Activated T-helper 17 cell treated with anti-CD3 and anti-CD28 coated beads, Interleukin-2, amount 50 U/mL, for 72 hours (primary cell): ENCODE data around the gene HSPG2. TPM values are rescaled to one million over a fixed set of nuclear protein-coding genes. Genes with fewer than 3 reads are reported as not detected.
"Not testable (repeated sequence)": the region's sequence is repeated elsewhere in the genome, so short reads cannot be mapped to it uniquely, and the experiment has no call there.

ENCODE experiments used
- ATAC-seq: fragments of 150-1000 bp; cut with Tn5 transposase; replicated peaks from 2 replicates; pipeline ENCODE4 v1.10.0; 2021; ENCODE audit warnings: mild to moderate bottlenecking, moderate library complexity
- H3K27ac Mint-ChIP-seq: one replicate; pipeline ENCODE4 v1.8.0; 2022; ENCODE audit warnings: mixed read lengths
- H3K27me3 Mint-ChIP-seq: one replicate; pipeline ENCODE4 v1.8.0; 2022; ENCODE audit warnings: mixed read lengths
- H3K36me3 Mint-ChIP-seq: one replicate; pipeline ENCODE4 v1.8.0; 2022; ENCODE audit warnings: low read depth, mild to moderate bottlenecking, mixed read lengths
- H3K4me1 Mint-ChIP-seq: one replicate; pipeline ENCODE4 v1.8.0; 2022; ENCODE audit warnings: mixed read lengths
- H3K4me3 Mint-ChIP-seq: one replicate; pipeline ENCODE4 v1.8.0; 2022; ENCODE audit warnings: mild to moderate bottlenecking, mixed read lengths
- H3K9me3 Mint-ChIP-seq: one replicate; pipeline ENCODE4 v1.8.0; 2022; ENCODE audit warnings: mixed read lengths
- total RNA-seq, 2 donors: library from RNA; stranded (reverse); gene quantifications; one replicate each; pipeline ENCODE4 v1.2.3, GENCODE V29; 2022

Gene HSPG2
- total RNA-seq, 2 donors from 2014 or later = 1.8 to 33.3 TPM

- Mint-ChIP-seq H3K36me3 (peaks cover 4% of the 10 kb centered on the region), H3K4me1 (no peaks in the 10 kb centered on the region), H3K9me3 (peaks cover 4% of the 10 kb centered on the region), H3K27me3 (peaks cover 4% of the 10 kb centered on the region), H3K4me3 (no peak overlapping the region), H3K27ac (no peak overlapping the region)
- ATAC-seq = no peak
These were observed 106.2 kb downstream of the HSPG2 start for GRCh38 chr1:21830792-21831453.

DNA sequence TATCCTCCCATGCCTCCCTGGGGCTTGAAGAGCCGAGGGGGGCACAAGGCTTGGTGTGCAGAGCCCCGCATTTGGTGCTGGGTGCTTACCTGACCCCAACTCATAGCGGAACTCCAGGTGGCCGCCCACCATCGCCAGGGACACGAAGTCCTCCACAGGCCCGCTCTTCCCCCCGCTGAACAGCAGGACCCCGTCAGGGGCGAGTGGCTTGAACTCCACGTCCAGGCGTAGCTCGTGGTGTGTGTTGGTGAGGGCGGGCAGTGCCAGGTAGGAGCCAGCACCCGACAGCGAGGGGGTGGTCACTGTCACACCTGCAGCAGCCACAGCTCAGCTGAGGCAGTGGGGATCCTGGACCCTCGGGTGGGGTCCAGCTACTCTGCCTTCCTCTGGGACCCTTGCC, 107.8 kb downstream of the HSPG2 start:
- H3K4me1 Mint-ChIP-seq = no peaks in the 10 kb centered on the region
- H3K4me3 Mint-ChIP-seq = no peak overlapping the region
- H3K36me3 Mint-ChIP-seq = no peaks in the 10 kb centered on the region
- no peak for ATAC-seq
- H3K9me3 Mint-ChIP-seq = peaks cover 2% of the 10 kb centered on the region
- peaks cover 4% of the 10 kb centered on the region for H3K27me3 Mint-ChIP-seq
- H3K27ac Mint-ChIP-seq = no peak overlapping the region

DNA sequence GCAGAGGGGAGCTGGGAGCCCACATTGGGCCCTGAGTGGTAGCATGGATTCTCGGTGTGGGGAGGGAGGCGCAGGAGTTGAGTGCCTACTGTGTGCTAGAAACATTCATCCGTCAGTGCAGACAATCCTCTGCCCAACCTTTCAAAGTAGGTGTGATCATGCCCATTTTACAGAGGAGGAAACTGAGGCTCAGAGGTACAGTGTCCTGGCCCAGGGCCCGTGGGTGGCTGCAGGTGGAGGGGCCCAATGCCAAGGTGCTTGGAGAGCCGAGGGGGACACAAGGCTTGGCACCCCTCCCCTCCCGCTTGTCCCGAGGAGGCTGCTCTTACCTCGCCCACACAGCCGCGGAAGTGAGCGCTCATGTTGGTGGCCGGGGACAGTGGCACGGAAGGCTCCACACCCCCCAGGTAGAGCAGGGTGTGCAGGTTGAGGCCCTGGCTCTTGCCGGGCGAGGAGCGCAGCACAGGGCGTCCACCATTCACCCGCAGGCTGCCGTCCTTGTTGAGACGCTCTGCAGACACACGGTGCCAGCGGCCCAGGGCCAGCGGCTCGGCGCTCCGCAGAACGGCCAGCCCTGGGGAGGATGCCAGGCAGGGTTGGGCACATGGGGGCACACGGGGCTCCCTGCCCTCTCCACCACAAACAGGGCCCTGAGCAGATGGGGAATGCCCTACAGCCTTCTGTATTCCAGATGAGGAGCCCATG, 108.5 kb downstream of the HSPG2 start:
- no peaks in the 10 kb centered on the region for H3K9me3 Mint-ChIP-seq
- no peaks in the 10 kb centered on the region for H3K36me3 Mint-ChIP-seq
- H3K4me3 Mint-ChIP-seq = no peak overlapping the region
- H3K27me3 Mint-ChIP-seq = peaks cover 4% of the 10 kb centered on the region
- no peak for ATAC-seq
- no peak overlapping the region for H3K27ac Mint-ChIP-seq
- H3K4me1 Mint-ChIP-seq = no peaks in the 10 kb centered on the region

DNA sequence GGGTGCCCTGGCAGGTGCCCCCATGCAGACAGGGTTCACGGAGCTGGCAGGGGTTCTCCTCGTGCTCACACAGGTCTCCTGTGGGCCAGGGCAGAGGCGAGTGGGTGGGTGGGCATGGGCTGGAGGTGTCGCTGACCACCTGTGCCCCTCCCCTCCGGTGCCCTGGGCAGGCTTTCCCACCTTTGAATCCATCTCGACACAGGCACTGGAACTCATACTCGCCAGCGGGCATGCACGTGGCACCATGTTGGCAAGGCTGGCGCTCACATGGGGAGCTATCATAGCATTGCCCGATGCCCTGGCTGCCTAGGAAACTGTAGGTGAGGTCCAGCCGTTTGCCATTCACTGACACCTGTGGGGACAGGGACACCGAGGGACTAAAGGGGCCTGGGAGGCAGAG, 109.0 kb downstream of the HSPG2 start:
- H3K27me3 Mint-ChIP-seq = peaks cover 4% of the 10 kb centered on the region
- no peak overlapping the region for H3K27ac Mint-ChIP-seq
- H3K4me1 Mint-ChIP-seq = no peaks in the 10 kb centered on the region
- no peak overlapping the region for H3K4me3 Mint-ChIP-seq
- ATAC-seq = no peak
- no peaks in the 10 kb centered on the region for H3K36me3 Mint-ChIP-seq
- no peaks in the 10 kb centered on the region for H3K9me3 Mint-ChIP-seq

DNA sequence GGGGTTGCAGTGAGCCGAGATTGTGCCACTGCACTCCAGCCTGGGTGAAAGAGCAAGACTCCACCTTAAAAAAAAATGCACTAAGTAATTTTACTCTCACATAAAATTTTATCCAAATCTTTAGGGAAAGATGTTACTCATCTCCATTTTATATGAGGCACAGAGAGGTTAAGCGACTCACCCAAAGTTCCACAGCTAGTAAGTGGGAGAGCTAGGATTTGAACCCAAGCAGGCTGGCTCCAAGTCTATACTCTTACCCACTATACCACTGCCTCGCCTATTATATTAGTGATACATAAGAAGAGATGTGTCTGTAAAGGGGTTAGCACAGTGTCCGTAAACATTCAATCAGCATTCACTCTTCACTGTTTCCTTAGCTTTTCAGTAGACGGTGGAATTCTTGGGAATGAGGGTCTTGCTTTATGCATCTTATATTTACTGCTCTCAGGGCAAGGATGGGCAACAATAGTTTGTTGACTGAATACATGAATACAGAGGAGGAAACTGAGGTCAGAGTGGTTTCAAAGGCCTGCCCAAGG, 109.9 kb downstream of the HSPG2 start:
- Mint-ChIP-seq H3K27me3 (peaks cover 4% of the 10 kb centered on the region), H3K4me3 (no peak overlapping the region), H3K27ac (no peak overlapping the region), H3K4me1 (no peaks in the 10 kb centered on the region), H3K36me3 (no peaks in the 10 kb centered on the region), H3K9me3 (no peaks in the 10 kb centered on the region)
- ATAC-seq = no peak

GRCh38 chr1:21826694-21827093, 110.4 kb downstream of the HSPG2 start:
- H3K27me3 Mint-ChIP-seq, H3K36me3 Mint-ChIP-seq, H3K9me3 Mint-ChIP-seq, H3K27ac Mint-ChIP-seq, H3K4me1 Mint-ChIP-seq, ATAC-seq, H3K4me3 Mint-ChIP-seq: not testable (repeated sequence)

DNA sequence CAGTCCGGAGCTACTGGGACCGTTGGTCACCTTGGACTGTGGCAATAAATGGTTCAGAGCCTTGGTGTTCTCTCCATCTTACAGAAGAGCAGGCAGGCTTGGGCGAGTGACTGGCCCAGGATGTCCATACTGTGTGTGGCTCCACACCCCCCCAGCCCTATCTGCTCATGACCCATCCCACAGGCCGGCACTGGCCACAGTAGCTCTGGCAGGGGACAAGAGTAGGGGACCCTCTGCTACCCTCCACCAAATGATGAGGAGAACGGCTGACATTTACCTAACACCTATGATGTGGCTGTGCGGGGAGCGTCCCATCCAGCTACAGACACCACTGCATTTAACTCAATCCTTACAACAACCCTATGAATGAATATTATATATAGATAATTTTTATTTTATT, 111.7 kb downstream of the HSPG2 start:
- Mint-ChIP-seq H3K9me3 (no peaks in the 10 kb centered on the region), H3K4me3 (no peak overlapping the region), H3K27ac (no peak overlapping the region), H3K4me1 (no peaks in the 10 kb centered on the region), H3K36me3 (no peaks in the 10 kb centered on the region), H3K27me3 (peaks cover 4% of the 10 kb centered on the region)
- no peak for ATAC-seq

DNA sequence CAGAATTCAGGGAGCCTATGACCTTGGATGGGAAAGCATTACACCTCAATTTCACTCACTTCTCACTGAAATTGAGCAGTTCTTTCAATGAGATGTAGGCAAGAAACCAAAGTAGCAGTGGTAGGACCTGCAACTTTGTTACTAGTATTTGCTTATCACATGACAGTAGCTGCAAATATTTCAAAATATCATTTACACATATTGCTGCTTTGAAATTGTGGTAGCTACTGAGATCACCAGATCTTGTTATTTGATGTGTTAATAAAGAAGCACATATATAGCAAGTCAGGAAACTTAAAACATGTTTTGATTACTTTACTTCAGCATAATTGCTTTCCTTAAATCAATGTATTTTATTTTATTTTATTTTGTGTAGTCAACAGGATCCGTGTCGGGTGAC, 112.2 kb downstream of the HSPG2 start:
- Mint-ChIP-seq H3K4me1 (no peaks in the 10 kb centered on the region), H3K27ac (no peak overlapping the region), H3K27me3 (peaks cover 4% of the 10 kb centered on the region), H3K4me3 (no peak overlapping the region), H3K36me3 (no peaks in the 10 kb centered on the region), H3K9me3 (no peaks in the 10 kb centered on the region)
- ATAC-seq = no peak

- Mint-ChIP-seq H3K36me3 (no peaks in the 10 kb centered on the region), H3K27me3 (peaks cover 4% of the 10 kb centered on the region), H3K9me3 (no peaks in the 10 kb centered on the region), H3K27ac (no peak overlapping the region), H3K4me1 (no peaks in the 10 kb centered on the region), H3K4me3 (no peak overlapping the region)
- no peak for ATAC-seq
These were observed 113.0 kb downstream of the HSPG2 start for GRCh38 chr1:21823980-21824702.

DNA sequence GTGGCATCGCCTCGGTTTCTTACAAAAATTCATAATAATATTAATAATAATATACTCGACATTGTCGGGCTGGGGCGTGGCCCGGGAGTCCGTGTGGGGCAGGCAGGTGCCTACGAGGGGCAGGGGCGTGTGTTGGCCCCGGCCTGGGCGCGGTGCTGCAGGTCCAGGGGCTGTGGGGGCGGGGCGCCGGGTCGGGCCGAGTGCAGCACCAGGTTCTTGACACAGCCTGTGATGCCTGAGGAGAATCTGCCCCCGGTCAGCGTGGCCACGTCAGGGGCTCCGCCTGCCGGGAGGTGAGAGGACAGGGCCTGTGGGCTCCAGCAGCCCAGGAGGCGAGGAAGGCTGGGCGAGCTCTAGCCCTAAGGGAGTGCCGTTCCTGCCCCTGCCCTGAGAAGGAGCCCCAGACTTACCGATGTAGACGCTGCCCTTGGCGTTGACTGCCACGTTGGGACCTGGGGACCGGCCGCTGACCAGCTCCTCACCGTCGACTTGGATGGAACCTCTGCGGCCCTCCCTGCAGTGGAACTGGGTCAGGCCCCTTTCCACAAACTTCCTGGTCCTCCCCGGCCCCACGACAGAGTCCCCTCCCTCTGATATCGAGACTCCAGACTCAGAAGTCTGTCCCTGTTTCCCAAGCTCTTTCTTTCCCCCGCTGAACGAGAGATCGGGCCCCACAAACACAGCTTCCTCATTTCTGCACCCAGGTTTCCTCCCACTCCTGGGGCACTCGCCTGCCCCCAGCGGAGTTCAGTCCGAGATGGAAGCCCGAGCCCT, 113.7 kb downstream of the HSPG2 start:
- no peak overlapping the region for H3K4me3 Mint-ChIP-seq
- H3K4me1 Mint-ChIP-seq = peaks cover 3% of the 10 kb centered on the region
- H3K36me3 Mint-ChIP-seq = no peaks in the 10 kb centered on the region
- no peak for ATAC-seq
- H3K9me3 Mint-ChIP-seq = no peaks in the 10 kb centered on the region
- H3K27me3 Mint-ChIP-seq = peaks cover 4% of the 10 kb centered on the region
- H3K27ac Mint-ChIP-seq = no peak overlapping the region

DNA sequence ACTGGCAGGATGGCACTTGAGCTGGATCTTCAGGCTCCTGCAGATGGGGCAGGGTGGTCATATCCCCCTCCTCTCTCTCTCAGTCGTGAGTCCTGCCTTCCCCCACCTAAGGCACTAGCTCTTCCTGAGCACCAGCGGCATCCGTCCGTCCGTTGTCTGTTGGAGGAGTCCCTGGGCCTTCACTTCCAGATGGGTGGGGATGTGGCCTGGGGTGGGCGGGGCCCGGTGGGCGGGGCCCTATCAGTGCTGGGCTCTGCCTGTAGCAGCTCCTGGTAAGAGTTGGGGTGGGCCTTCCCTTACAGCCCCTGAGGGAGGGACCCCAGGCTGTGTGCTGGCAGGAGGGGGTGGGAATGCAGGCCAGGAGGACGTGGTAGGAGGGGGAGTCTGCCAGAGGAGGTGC, 114.8 kb downstream of the HSPG2 start:
- Mint-ChIP-seq H3K36me3 (no peaks in the 10 kb centered on the region), H3K27ac (no peak overlapping the region)
- no peak for ATAC-seq

GRCh38 chr1:21821385-21822019, 115.6 kb downstream of the HSPG2 start:
- H3K27ac Mint-ChIP-seq = no peak overlapping the region
- H3K27me3 Mint-ChIP-seq = no peaks in the 10 kb centered on the region
- ATAC-seq = no peak
- H3K4me3 Mint-ChIP-seq = no peak overlapping the region
- H3K36me3 Mint-ChIP-seq = no peaks in the 10 kb centered on the region
- H3K9me3 Mint-ChIP-seq = no peaks in the 10 kb centered on the region
- H3K4me1 Mint-ChIP-seq = peaks cover 3% of the 10 kb centered on the region

More for the DNA sequence above, 114.8 kb downstream of the HSPG2 start:
- Mint-ChIP-seq H3K4me1 (peaks cover 3% of the 10 kb centered on the region), H3K9me3 (no peaks in the 10 kb centered on the region), H3K4me3 (no peak overlapping the region), H3K27me3 (no peaks in the 10 kb centered on the region)

DNA sequence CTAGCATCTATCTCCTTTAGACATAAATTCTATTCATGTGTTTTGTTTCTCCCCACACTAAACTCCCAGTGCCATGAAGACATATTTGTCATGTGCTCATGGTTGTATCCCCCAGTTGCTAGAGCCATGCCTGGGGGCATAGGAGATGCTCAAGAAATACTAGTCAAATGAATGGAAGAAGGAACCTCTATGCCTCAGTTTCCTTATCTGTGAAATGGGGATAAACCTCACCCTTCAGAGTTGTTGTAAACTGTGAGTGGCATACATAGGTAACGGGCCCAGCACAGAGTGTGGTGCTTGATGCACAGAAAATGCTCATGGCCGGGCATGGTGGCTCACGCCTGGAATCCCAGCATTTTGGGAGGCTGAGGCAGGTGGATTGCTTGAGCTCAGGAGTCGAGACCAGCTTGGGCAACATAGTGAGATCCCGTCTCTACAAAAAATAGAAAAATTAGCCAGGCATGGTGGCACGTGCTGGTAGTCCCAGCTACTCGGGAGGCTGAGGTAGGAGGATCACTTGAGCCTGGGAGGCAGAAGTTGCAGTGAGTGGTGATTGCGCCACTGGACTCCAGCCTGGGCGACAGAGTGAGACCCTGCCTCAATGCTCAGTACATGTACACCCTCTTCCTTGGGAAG, 116.4 kb downstream of the HSPG2 start:
- Mint-ChIP-seq H3K4me1 (peaks cover 3% of the 10 kb centered on the region), H3K27me3 (no peaks in the 10 kb centered on the region), H3K4me3 (no peak overlapping the region), H3K36me3 (no peaks in the 10 kb centered on the region), H3K27ac (no peak overlapping the region), H3K9me3 (no peaks in the 10 kb centered on the region)
- no peak for ATAC-seq
